Transverse colon (tissue), 4 donors: Measurements from ENCODE around the gene FAM200B. TPM values are rescaled to one million over a fixed set of nuclear protein-coding genes. Genes with fewer than 3 reads are reported as not detected.
A peak's percentile ranks its signal among the peaks of the same experiment; 100 is the strongest.

ENCODE experiments used
- DNase-seq: peaks from one replicate; pipeline ENCODE4 v3.0.0-alpha.2; 2019
- H3K27ac ChIP-seq, 4 donors: fragments of 200-600 bp; sonication (generic); 2 replicates each; pipeline ENCODE4 v1.5.1; 2016 to 2018; ENCODE audit warnings: inconsistent platforms in 4 of 4
- H3K27me3 ChIP-seq: fragments of 200-600 bp; sonication (generic); 2 replicates; pipeline ENCODE4 v1.5.1; 2017; ENCODE audit warnings: inconsistent platforms
- H3K36me3 ChIP-seq, 4 donors: fragments of 200-600 bp; sonication (generic); 2 replicates each; pipeline ENCODE4 v1.5.1; 2017 to 2019; ENCODE audit warnings: inconsistent platforms in 4 of 4
- H3K4me1 ChIP-seq, 4 donors: fragments of 200-600 bp; sonication (generic); 2 replicates each; pipeline ENCODE4 v1.5.1; 2017 to 2020; ENCODE audit warnings: inconsistent platforms in 4 of 4
- H3K4me3 ChIP-seq, 4 donors: fragments of 200-600 bp; sonication (generic); 1 replicate in 1 of 4; 2 replicates in 3 of 4; pipeline versions ENCODE4 v1.5.1 to v1.6.1; 2017 to 2019; ENCODE audit warnings: inconsistent platforms in 4 of 4
- H3K9me3 ChIP-seq, 2 donors: fragments of 200-600 bp; sonication (generic); 2 replicates each; pipeline ENCODE4 v1.5.1; 2017 to 2019; ENCODE audit warnings: inconsistent platforms in 2 of 2
- CTCF ChIP-seq, 5 experiments: fragments of 200-600 bp in 3 of 5; fragments of 450-650 bp in 2 of 5; sonication (generic) in 3 of 5; IDR thresholded peaks; 1 replicate in 2 of 5; 2 replicates in 3 of 5; pipeline ENCODE4 v1.5.1; 2016 to 2017; ENCODE audit warnings: antibody characterized with exemption in 5 of 5, inconsistent platforms in 3 of 5, mild to moderate bottlenecking in 2 of 5, moderate library complexity in 1 of 5
- EP300 ChIP-seq: sonication (generic); formaldehyde crosslinking; IDR thresholded peaks from one replicate; pipeline ENCODE4 v1.6.1; 2017; ENCODE audit warnings: antibody characterized with exemption, low read depth
- POLR2A ChIP-seq: fragments of 450-650 bp; IDR thresholded peaks from one replicate; pipeline ENCODE4 v1.6.1; 2016; ENCODE audit warnings: antibody characterized with exemption, mild to moderate bottlenecking, moderate library complexity
- POLR2AphosphoS5 ChIP-seq, 3 donors: sonication (generic); formaldehyde crosslinking; IDR thresholded peaks; one replicate each; pipeline ENCODE4 v1.6.1; 2016; ENCODE audit warnings: antibody characterized with exemption in 3 of 3
- WGBS, 2 donors: methylation state at CpG; one replicate each; pipeline ENCODE4 v1.1.5; 2018; ENCODE audit warnings: low coverage in 1 of 2; 5-methylcytosine and 5-hydroxymethylcytosine counted together
- in situ Hi-C, 4 donors: fragments of 200-750 bp; cut with MboI; loops; one replicate each; pipeline versions ENCODE4 v1.15.0 to v1.15.1; 2017; ENCODE audit warnings: low sequenced_read_pairs in 3 of 4, low pct_ligation_motif_present in 1 of 4, low pct_unique_long_range_greater_than_20kb in 1 of 4
- intact Hi-C: fragments of 100-400 bp; cut with DNase I; formaldehyde crosslinking; loops from one replicate; pipeline ENCODE4 v1.15.1; 2023; ENCODE audit warnings: low total_unique reads
- total RNA-seq, 4 donors: library from RNA; depleted of rRNA; stranded (reverse); fragments of >200 nt; gene quantifications; one replicate each; pipeline ENCODE4 v1.1.0, GENCODE V29; 2016

The FAM200B gene
- total RNA-seq = 10 to 100 TPM in 3 of 4 donors, 1 to 10 TPM in 1; 6.4 to 46.6 (median 28.0) TPM

GRCh38 chr4:15681372-15682241 lies at the start of gene FAM200B:
Gene FAM200B (plus strand): TSS chr4:15681827. CDS start chr4:15686978, 5,151 bp downstream.
- intact Hi-C loops (no loop called here), in situ Hi-C loops (no loop called here)
- no peaks in the 10 kb centered on the region for H3K9me3 ChIP-seq
- H3K27me3 ChIP-seq = no peaks in the 10 kb centered on the region
- peak in 3 of 5 experiments; percentile 25 to 57 (median 49) for TF ChIP-seq CTCF (IDR thresholded peaks at IDR 0.05)
- peak; percentile 79 to 92 (median 89) for TF ChIP-seq POLR2AphosphoS5 (IDR thresholded peaks at IDR 0.05)
- peak; percentile 96 for TF ChIP-seq POLR2A
- no peak for TF ChIP-seq EP300
- H3K27ac ChIP-seq = peak within 1 kb of the TSS; percentile 92 to 97 (median 94)
- H3K36me3 ChIP-seq = peaks cover 0 to 5% (median 0%) of the 10 kb centered on the region in 4 donors
- WGBS, 2 donors = 0% methylated on average over 3 to 54 of the region's 56 CpGs
- peaks cover 4 to 24% (median 21%) of the 10 kb centered on the region in 4 donors for H3K4me1 ChIP-seq
- peak; percentile 100 for DNase-seq
- H3K4me3 ChIP-seq = peak within 1 kb of the TSS; percentile 58 to 70 (median 66)

DNA sequence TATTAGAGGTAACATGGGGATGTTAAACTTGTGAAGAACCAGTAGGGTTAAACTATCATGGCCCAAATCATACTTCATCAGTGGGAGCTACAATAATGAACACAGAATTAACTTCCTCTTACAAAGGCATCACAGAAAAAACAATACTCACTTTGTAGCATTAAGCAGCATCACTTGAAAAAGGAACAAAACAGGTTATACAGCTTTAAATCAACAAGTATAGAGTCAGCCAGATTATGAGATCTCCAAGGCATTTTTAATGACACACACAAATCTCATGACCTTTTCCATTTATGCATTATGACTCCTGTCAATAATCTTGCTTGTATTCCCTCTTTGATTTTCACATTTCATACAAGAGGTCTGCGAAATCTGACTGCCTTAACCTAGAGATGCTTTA lies 44.8 kb upstream of the FAM200B start:
- in situ Hi-C loops = loop anchor here in 1 of 4 donors (25.0 kb wide), 1 partner anchor 400 kb away; no protein-coding TSS in a partner anchor
- WGBS, 2 donors = 83 to 88% methylated on average over 1 of the region's 1 CpG
- no peak overlapping the region for H3K27ac ChIP-seq
- no peaks in the 10 kb centered on the region for H3K9me3 ChIP-seq
- DNase-seq = no peak
- peaks cover 0 to 60% (median 22%) of the 10 kb centered on the region in 4 donors for H3K36me3 ChIP-seq
- no peaks in the 10 kb centered on the region for H3K27me3 ChIP-seq
- intact Hi-C loops = no loop called here
- no peak overlapping the region for H3K4me3 ChIP-seq
- no peaks in the 10 kb centered on the region for H3K4me1 ChIP-seq
- TF ChIP-seq CTCF (IDR thresholded peaks at IDR 0.05) (no peak), EP300 (no peak)

DNA sequence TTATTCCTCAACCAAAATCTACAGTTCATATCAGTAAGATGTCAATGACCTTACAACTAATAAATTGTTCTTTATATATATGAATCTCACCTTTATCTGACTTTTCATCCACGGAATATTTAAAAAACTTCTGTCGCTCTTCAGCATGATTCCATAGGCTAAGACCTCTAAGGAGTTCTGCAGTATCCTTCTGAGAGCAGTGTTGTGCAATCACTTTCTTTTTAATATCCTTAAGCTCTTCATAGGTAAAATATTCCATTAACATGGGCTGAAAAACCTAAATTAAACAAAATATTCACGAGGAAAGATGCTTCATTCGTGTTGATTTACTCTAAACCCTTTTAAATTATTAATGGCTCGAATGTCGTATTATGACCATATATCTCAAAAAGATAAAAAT lies 43.2 kb upstream of the FAM200B start:
- Histone ChIP-seq H3K4me1 (peaks cover 0 to 9% (median 0%) of the 10 kb centered on the region in 4 donors), H3K27ac (no peak overlapping the region), H3K36me3 (peaks cover 0 to 47% (median 20%) of the 10 kb centered on the region in 4 donors), H3K4me3 (no peak overlapping the region), H3K27me3 (no peaks in the 10 kb centered on the region), H3K9me3 (no peaks in the 10 kb centered on the region)
- no peak for TF ChIP-seq POLR2A
- no peak for TF ChIP-seq EP300
- no peak for TF ChIP-seq CTCF (IDR thresholded peaks at IDR 0.05)
- TF ChIP-seq POLR2AphosphoS5 (IDR thresholded peaks at IDR 0.05) = no peak
- in situ Hi-C loops (loop anchor here in 1 of 4 donors (25.0 kb wide), 1 partner anchor 401 kb away; no protein-coding TSS in a partner anchor), intact Hi-C loops (no loop called here)
- no peak for DNase-seq
- 95 to 98% methylated on average over 6 of the region's 6 CpGs for WGBS, 2 donors

- in situ Hi-C loops (loop anchor here in 2 of 4 donors (10.0 to 25.0 kb wide), 2 partner anchors 404 to 411 kb away; no protein-coding TSS in a partner anchor), intact Hi-C loops (loop anchor here (10.0 kb wide), 1 partner anchor 94 kb away; no protein-coding TSS in a partner anchor)
- peak overlapping the region in 1 of 4 donors; percentile 100 for H3K27ac ChIP-seq
- no peaks in the 10 kb centered on the region for H3K9me3 ChIP-seq
- TF ChIP-seq POLR2A = no peak
- no peak for TF ChIP-seq CTCF (IDR thresholded peaks at IDR 0.05)
- TF ChIP-seq POLR2AphosphoS5 (IDR thresholded peaks at IDR 0.05) = no peak
- TF ChIP-seq EP300 = no peak
- peaks cover 21 to 77% (median 35%) of the 10 kb centered on the region in 4 donors for H3K4me1 ChIP-seq
- H3K36me3 ChIP-seq = no peaks in the 10 kb centered on the region
- H3K27me3 ChIP-seq = no peaks in the 10 kb centered on the region
- no peak overlapping the region for H3K4me3 ChIP-seq
- DNase-seq = no peak
- 46 to 63% methylated on average over 2 of the region's 2 CpGs for WGBS, 2 donors
These were observed 33.0 kb upstream of the FAM200B start for GRCh38 chr4:15648600-15648999.
